Amygdala (tissue), 56 donors: ENCODE data around the gene ACTBL2.
"Not testable (repeated sequence)": the region's sequence is repeated elsewhere in the genome, so short reads cannot be mapped to it uniquely, and the experiment has no call there.

Experiments
- DNase-seq, 56 donors: peaks; one replicate each; lab custom pipeline; 2025; lab: John Stamatoyannopoulos, UW

Gene ACTBL2

GRCh38 chr5:57495285-57496086 is 12.9 kb upstream of the ACTBL2 start:
- DNase-seq = no peak

GRCh38 chr5:57494104-57495098 is 11.8 kb upstream of the ACTBL2 start:
- no peak for DNase-seq

GRCh38 chr5:57493034-57493433 is 10.4 kb upstream of the ACTBL2 start:
- DNase-seq = no peak

- no peak for DNase-seq
Observed at GRCh38 chr5:57492632-57493031, 10.0 kb upstream of the ACTBL2 start.

- no peak for DNase-seq
Observed at GRCh38 chr5:57491369-57491965, 8.9 kb upstream of the ACTBL2 start.

- no peak for DNase-seq
Observed at GRCh38 chr5:57488215-57488955, 5.8 kb upstream of the ACTBL2 start.

- DNase-seq = no peak
Observed at GRCh38 chr5:57486027-57486602, 3.5 kb upstream of the ACTBL2 start.

GRCh38 chr5:57478826-57479225 is 3.8 kb downstream of the ACTBL2 start:
- DNase-seq = no peak

- no peak for DNase-seq
Observed at GRCh38 chr5:57476601-57477056, 6.0 kb downstream of the ACTBL2 start.

GRCh38 chr5:57470339-57470738 is 12.3 kb downstream of the ACTBL2 start:
- DNase-seq = no peak

- DNase-seq = no peak
Observed at GRCh38 chr5:57468481-57469163, 14.0 kb downstream of the ACTBL2 start.

- no peak for DNase-seq
Observed at GRCh38 chr5:57466544-57466943, 16.1 kb downstream of the ACTBL2 start.

- not testable (repeated sequence) for DNase-seq
Observed at GRCh38 chr5:57460056-57460455, 22.6 kb downstream of the ACTBL2 start.

GRCh38 chr5:57458443-57458842 is 24.2 kb downstream of the ACTBL2 start:
- DNase-seq = no peak

- DNase-seq = no peak
Observed at GRCh38 chr5:57456531-57457135, 26.0 kb downstream of the ACTBL2 start.

- no peak for DNase-seq
Observed at GRCh38 chr5:57455511-57456455, 26.8 kb downstream of the ACTBL2 start.

GRCh38 chr5:57454896-57455295 is 27.7 kb downstream of the ACTBL2 start:
- DNase-seq = no peak

GRCh38 chr5:57453728-57454127 is 28.9 kb downstream of the ACTBL2 start:
- DNase-seq = no peak
